Natural killer cell (primary cell): ENCODE data around the gene SLC41A3. TPM values are rescaled to one million over a fixed set of nuclear protein-coding genes. Genes with fewer than 3 reads are reported as not detected.

Experiments
- ATAC-seq, 3 donors: fragments of 150-1000 bp in 2 of 3; fragments of 200-7000 bp in 1 of 3; cut with Tn5 transposase; 1 replicate in 1 of 3; 2 replicates in 2 of 3; pipeline ENCODE4 v1.10.0; 2021; ENCODE audit warnings: mild to moderate bottlenecking in 2 of 3, moderate library complexity in 2 of 3
- DNase-seq, 2 donors: peaks; one replicate each; pipeline versions ENCODE4 v3.0.0 to v3.0.0-alpha.2; 2013 to 2021; ENCODE audit warnings: mixed read lengths in 1 of 2
- H3K27ac ChIP-seq: one replicate; pipeline ENCODE4 v1.5.1; 2013; ENCODE audit warnings: mild to moderate bottlenecking, low read length
- H3K27me3 ChIP-seq: one replicate; pipeline ENCODE4 v1.6.1; 2013; ENCODE audit warnings: low read length; ENCODE audit not compliant: control insufficient read depth, insufficient read depth
- H3K36me3 ChIP-seq: one replicate; pipeline ENCODE4 v1.6.1; 2013; ENCODE audit warnings: low read length; ENCODE audit not compliant: control insufficient read depth, insufficient read depth
- H3K4me1 ChIP-seq: one replicate; pipeline ENCODE4 v1.6.1; 2013; ENCODE audit warnings: low read length; ENCODE audit not compliant: control insufficient read depth, insufficient read depth
- H3K4me3 ChIP-seq: one replicate; pipeline ENCODE4 v1.5.1; 2013; ENCODE audit warnings: low read length
- H3K9me3 ChIP-seq: one replicate; pipeline ENCODE4 v1.6.1; 2013; ENCODE audit warnings: low read length; ENCODE audit not compliant: control insufficient read depth, insufficient read depth
- H3K27ac Mint-ChIP-seq, 2 donors: one replicate each; pipeline ENCODE4 v1.8.0; 2022; ENCODE audit warnings: mild to moderate bottlenecking in 2 of 2, mixed read lengths in 2 of 2, moderate library complexity in 1 of 2
- H3K27me3 Mint-ChIP-seq, 2 donors: one replicate each; pipeline ENCODE4 v1.8.0; 2022; ENCODE audit warnings: low read depth in 2 of 2, mixed read lengths in 2 of 2
- H3K36me3 Mint-ChIP-seq: one replicate; pipeline ENCODE4 v1.8.0; 2022; ENCODE audit warnings: mixed read lengths
- H3K4me1 Mint-ChIP-seq, 2 donors: one replicate each; pipeline ENCODE4 v1.8.0; 2022; ENCODE audit warnings: mixed read lengths in 2 of 2
- H3K4me3 Mint-ChIP-seq: one replicate; pipeline ENCODE4 v1.8.0; 2022; ENCODE audit warnings: mild to moderate bottlenecking, moderate library complexity, mixed read lengths
- H3K9me3 Mint-ChIP-seq, 2 donors: one replicate each; pipeline ENCODE4 v1.8.0; 2022; ENCODE audit warnings: mixed read lengths in 2 of 2
- CTCF ChIP-seq: fragments of 200-600 bp; IDR thresholded peaks from one replicate; pipeline ENCODE4 v1.8.0; 2022; ENCODE audit warnings: antibody characterized with exemption
- WGBS: methylation state at CpG from one replicate; pipeline ENCODE4 v1.1.7; 2013; ENCODE audit warnings: missing lambda C conversion rate; ENCODE audit not compliant: insufficient coverage; 5-methylcytosine and 5-hydroxymethylcytosine counted together
- intact Hi-C: fragments of 100-400 bp; cut with micrococcal nuclease; formaldehyde crosslinking; loops from one replicate; pipeline ENCODE4 v1.14.2; 2022
- total RNA-seq, 4 donors: library from RNA; stranded (reverse); fragments of 120-200 nt in 1 of 4; gene quantifications; one replicate each; pipeline versions ENCODE4 v1.2.3 to v1.2.4, GENCODE V29; 2013 to 2022

SLC41A3 gene
- total RNA-seq, 3 donors from 2014 or later (not counting 1 experiment from before 2014, with no cell fraction given) = 24.2 to 29.6 (median 27.1) TPM

- no peak for DNase-seq
- Histone ChIP-seq H3K27ac (no peak overlapping the region), H3K4me1 (no peaks in the 10 kb centered on the region), H3K9me3 (no peaks in the 10 kb centered on the region), H3K4me3 (no peak overlapping the region), H3K27me3 (no peaks in the 10 kb centered on the region), H3K36me3 (peaks cover 5% of the 10 kb centered on the region)
- Mint-ChIP-seq H3K4me1 (no peaks in the 10 kb centered on the region), H3K9me3 (no peaks in the 10 kb centered on the region), H3K27me3 (no peaks in the 10 kb centered on the region), H3K36me3 (no peaks in the 10 kb centered on the region), H3K27ac (no peak overlapping the region), H3K4me3 (no peak overlapping the region)
- intact Hi-C loops = no loop called here
- ATAC-seq = no peak
- TF ChIP-seq CTCF = no peak
- WGBS = 91% methylated on average over 7 of the region's 7 CpGs
These were observed 64.9 kb downstream of the SLC41A3 start for GRCh38 chr3:126018995-126019394.

GRCh38 chr3:126018545-126018944 is 65.4 kb downstream of the SLC41A3 start:
- Histone ChIP-seq H3K4me1 (no peaks in the 10 kb centered on the region), H3K36me3 (peaks cover 5% of the 10 kb centered on the region), H3K4me3 (no peak overlapping the region), H3K27ac (no peak overlapping the region), H3K9me3 (no peaks in the 10 kb centered on the region), H3K27me3 (no peaks in the 10 kb centered on the region)
- Mint-ChIP-seq H3K36me3 (no peaks in the 10 kb centered on the region), H3K9me3 (no peaks in the 10 kb centered on the region), H3K4me1 (no peaks in the 10 kb centered on the region), H3K27ac (no peak overlapping the region), H3K27me3 (no peaks in the 10 kb centered on the region), H3K4me3 (no peak overlapping the region)
- intact Hi-C loops = no loop called here
- no peak for TF ChIP-seq CTCF
- 95% methylated on average over 1 of the region's 1 CpG for WGBS
- DNase-seq = no peak
- no peak for ATAC-seq

- Mint-ChIP-seq H3K36me3 (no peaks in the 10 kb centered on the region), H3K9me3 (no peaks in the 10 kb centered on the region), H3K27me3 (no peaks in the 10 kb centered on the region), H3K4me1 (no peaks in the 10 kb centered on the region), H3K27ac (no peak overlapping the region), H3K4me3 (no peak overlapping the region)
- ATAC-seq = no peak
- Histone ChIP-seq H3K36me3 (peaks cover 5% of the 10 kb centered on the region), H3K4me3 (no peak overlapping the region), H3K27me3 (no peaks in the 10 kb centered on the region), H3K27ac (no peak overlapping the region), H3K4me1 (no peaks in the 10 kb centered on the region), H3K9me3 (no peaks in the 10 kb centered on the region)
- intact Hi-C loops = no loop called here
- no peak for DNase-seq
- TF ChIP-seq CTCF = no peak
- 95% methylated on average over 9 of the region's 9 CpGs for WGBS
These were observed 66.6 kb downstream of the SLC41A3 start for GRCh38 chr3:126017362-126017761.

- Mint-ChIP-seq H3K4me1 (no peaks in the 10 kb centered on the region), H3K27ac (no peak overlapping the region), H3K36me3 (no peaks in the 10 kb centered on the region), H3K4me3 (no peak overlapping the region), H3K9me3 (no peaks in the 10 kb centered on the region), H3K27me3 (no peaks in the 10 kb centered on the region)
- Histone ChIP-seq H3K36me3 (peaks cover 5% of the 10 kb centered on the region), H3K9me3 (no peaks in the 10 kb centered on the region), H3K4me1 (no peaks in the 10 kb centered on the region), H3K27me3 (no peaks in the 10 kb centered on the region), H3K4me3 (no peak overlapping the region), H3K27ac (no peak overlapping the region)
- 96% methylated on average over 8 of the region's 8 CpGs for WGBS
- TF ChIP-seq CTCF = no peak
- intact Hi-C loops = no loop called here
- ATAC-seq = no peak
- no peak for DNase-seq
These were observed 67.3 kb downstream of the SLC41A3 start for GRCh38 chr3:126016616-126017015.
